ENCODE measurements around the gene KCP.

- TF ChIP-seq EP300 (IDR thresholded peaks at IDR 0.05) (no peak), CTCF (IDR thresholded peaks at IDR 0.05) (no peak), POLR2A (IDR thresholded peaks at IDR 0.05) (no peak)
These were observed 48.4 kb downstream of the KCP start for GRCh38 chr7:128861957-128862570.

Measured in ovary (tissue), 3 donors.